Activated CD4-positive, alpha-beta T cell treated with anti-CD3 and anti-CD28 coated beads, Interleukin-2, amount 10 ng/mL, durations not matched to agents 7 days and 5 days (primary cell): ENCODE results near the gene USP26. TPM values are rescaled to one million over a fixed set of nuclear protein-coding genes. Genes with fewer than 3 reads are reported as not detected.
"Not testable (repeated sequence)": the region's sequence is repeated elsewhere in the genome, so short reads cannot be mapped to it uniquely, and the experiment has no call there.

Source experiments
- CTCF ChIA-PET: fragments of 350-600 bp; sonication (Branson Sonifier 250); formaldehyde crosslinking; loops from one replicate; lab custom pipeline; 2021; ENCODE audit warnings: antibody characterized with exemption; lab: Charles Lee
- POLR2A ChIA-PET: fragments of 350-600 bp; sonication (Branson Sonifier 250); formaldehyde crosslinking; loops from one replicate; lab custom pipeline; 2021; ENCODE audit warnings: antibody characterized with exemption; lab: Charles Lee
- DNase-seq: peaks from one replicate; pipeline ENCODE4 v3.0.0-alpha.2; 2020
- H3K27ac Mint-ChIP-seq: one replicate; pipeline ENCODE4 v1.8.0; 2021; ENCODE audit warnings: mild to moderate bottlenecking, moderate library complexity, mixed read lengths
- H3K27me3 Mint-ChIP-seq: one replicate; pipeline ENCODE4 v1.8.0; 2021; ENCODE audit warnings: mixed read lengths
- H3K36me3 Mint-ChIP-seq: one replicate; pipeline ENCODE4 v1.8.0; 2021; ENCODE audit warnings: low read depth, mixed read lengths
- H3K4me1 Mint-ChIP-seq: one replicate; pipeline ENCODE4 v1.8.0; 2021; ENCODE audit warnings: mixed read lengths
- H3K4me3 Mint-ChIP-seq: one replicate; pipeline ENCODE4 v1.8.0; 2021; ENCODE audit warnings: mild to moderate bottlenecking, moderate library complexity, mixed read lengths
- H3K9me3 Mint-ChIP-seq: one replicate; pipeline ENCODE4 v1.8.0; 2021; ENCODE audit warnings: mixed read lengths
- total RNA-seq, 2 experiments: library from RNA; stranded (reverse); gene quantifications; one replicate each; pipeline ENCODE4 v1.2.3, GENCODE V29; 2021

USP26 gene
- total RNA-seq, 2 experiments from 2014 or later = not detected

- no peak overlapping the region for H3K27ac Mint-ChIP-seq
- POLR2A ChIA-PET = no interaction called here
- no peaks in the 10 kb centered on the region for H3K9me3 Mint-ChIP-seq
- no peaks in the 10 kb centered on the region for H3K36me3 Mint-ChIP-seq
- no peaks in the 10 kb centered on the region for H3K27me3 Mint-ChIP-seq
- H3K4me3 Mint-ChIP-seq = no peak overlapping the region
- no peak for DNase-seq
- H3K4me1 Mint-ChIP-seq = no peaks in the 10 kb centered on the region
- CTCF ChIA-PET = no interaction called here
These were observed 40.6 kb downstream of the USP26 start for GRCh38 chrX:133056341-133056740.

GRCh38 chrX:133054761-133055405 is 42.0 kb downstream of the USP26 start:
- no peak overlapping the region for H3K27ac Mint-ChIP-seq
- H3K4me1 Mint-ChIP-seq = no peaks in the 10 kb centered on the region
- H3K36me3 Mint-ChIP-seq = no peaks in the 10 kb centered on the region
- no peak overlapping the region for H3K4me3 Mint-ChIP-seq
- CTCF ChIA-PET = interaction anchor here (1.4 kb wide), 1 partner anchor 8 kb away, joined by 5 read pairs; no protein-coding TSS in a partner anchor
- DNase-seq = no peak
- no peaks in the 10 kb centered on the region for H3K9me3 Mint-ChIP-seq
- POLR2A ChIA-PET = no interaction called here
- H3K27me3 Mint-ChIP-seq = no peaks in the 10 kb centered on the region

GRCh38 chrX:133053861-133054598 is 42.9 kb downstream of the USP26 start:
- CTCF ChIA-PET = interaction anchor here (1.4 kb wide), 1 partner anchor 7 kb away, joined by 5 read pairs; no protein-coding TSS in a partner anchor
- Mint-ChIP-seq H3K27ac (no peak overlapping the region), H3K36me3 (no peaks in the 10 kb centered on the region)

DNA sequence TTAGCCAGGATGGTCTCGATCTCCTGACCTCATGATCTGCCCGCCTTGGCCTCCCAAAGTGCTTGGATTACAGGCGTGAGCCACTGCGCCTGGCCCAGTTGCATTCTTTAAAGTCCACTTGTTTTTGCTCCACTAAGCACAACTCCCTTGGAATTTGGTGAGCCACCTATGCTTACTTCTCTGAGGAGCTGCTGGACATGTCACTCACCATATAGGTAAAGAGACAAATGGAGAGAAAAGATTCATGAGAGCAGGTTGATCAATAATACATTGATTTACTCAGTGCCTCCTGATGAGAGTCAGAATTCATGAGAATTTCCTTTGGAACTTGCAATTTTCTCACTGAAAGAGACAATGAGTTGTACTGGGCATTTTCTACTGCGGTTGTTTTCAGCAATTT is 48.2 kb downstream of the USP26 start:
- Mint-ChIP-seq H3K27ac (no peak overlapping the region), H3K9me3 (no peaks in the 10 kb centered on the region), H3K36me3 (no peaks in the 10 kb centered on the region), H3K27me3 (no peaks in the 10 kb centered on the region), H3K4me3 (no peak overlapping the region), H3K4me1 (no peaks in the 10 kb centered on the region)
- no peak for DNase-seq
- ChIA-PET CTCF (no interaction called here), POLR2A (no interaction called here)

More at GRCh38 chrX:133053861-133054598, 42.9 kb downstream of the USP26 start:
- POLR2A ChIA-PET = no interaction called here
- H3K9me3 Mint-ChIP-seq = no peaks in the 10 kb centered on the region
- no peaks in the 10 kb centered on the region for H3K27me3 Mint-ChIP-seq
- no peaks in the 10 kb centered on the region for H3K4me1 Mint-ChIP-seq
- no peak overlapping the region for H3K4me3 Mint-ChIP-seq
- no peak for DNase-seq

DNA sequence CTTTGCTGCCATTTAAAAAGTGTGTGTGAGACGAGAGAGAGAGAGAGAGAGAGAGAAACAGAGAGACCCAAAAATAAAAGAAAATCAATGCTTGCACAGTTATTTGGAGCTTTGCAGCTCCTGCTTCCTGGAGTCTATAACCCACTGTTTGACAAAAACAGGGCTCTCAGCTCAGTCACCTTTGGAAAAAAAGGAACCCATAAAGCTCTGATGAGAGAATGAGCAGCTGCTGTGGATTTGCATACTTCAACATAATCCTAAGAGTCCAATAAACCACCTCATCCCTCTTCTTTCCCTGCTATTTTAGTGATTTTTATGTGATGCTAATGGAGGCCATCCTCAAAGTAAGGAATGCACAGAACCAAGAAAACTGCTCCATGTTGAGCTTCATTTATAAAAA is 50.3 kb downstream of the USP26 start:
- H3K4me1 Mint-ChIP-seq = no peaks in the 10 kb centered on the region
- no peak for DNase-seq
- POLR2A ChIA-PET = no interaction called here
- CTCF ChIA-PET = interaction anchor here (1.3 kb wide), 1 partner anchor 8 kb away, joined by 5 read pairs; no protein-coding TSS in a partner anchor
- H3K27ac Mint-ChIP-seq = no peak overlapping the region
- H3K4me3 Mint-ChIP-seq = no peak overlapping the region
- H3K27me3 Mint-ChIP-seq = no peaks in the 10 kb centered on the region
- no peaks in the 10 kb centered on the region for H3K36me3 Mint-ChIP-seq
- H3K9me3 Mint-ChIP-seq = no peaks in the 10 kb centered on the region

GRCh38 chrX:133045986-133046385 is 50.9 kb downstream of the USP26 start:
- Mint-ChIP-seq H3K27me3 (no peaks in the 10 kb centered on the region), H3K4me1 (no peaks in the 10 kb centered on the region), H3K4me3 (no peak overlapping the region), H3K9me3 (no peaks in the 10 kb centered on the region), H3K27ac (no peak overlapping the region), H3K36me3 (no peaks in the 10 kb centered on the region)
- ChIA-PET CTCF (interaction anchor here (1.3 kb wide), 1 partner anchor 9 kb away, joined by 5 read pairs; no protein-coding TSS in a partner anchor), POLR2A (no interaction called here)
- DNase-seq = no peak

- H3K27ac Mint-ChIP-seq = not testable (repeated sequence)
These were observed 52.6 kb downstream of the USP26 start for GRCh38 chrX:133044145-133044786.

DNA sequence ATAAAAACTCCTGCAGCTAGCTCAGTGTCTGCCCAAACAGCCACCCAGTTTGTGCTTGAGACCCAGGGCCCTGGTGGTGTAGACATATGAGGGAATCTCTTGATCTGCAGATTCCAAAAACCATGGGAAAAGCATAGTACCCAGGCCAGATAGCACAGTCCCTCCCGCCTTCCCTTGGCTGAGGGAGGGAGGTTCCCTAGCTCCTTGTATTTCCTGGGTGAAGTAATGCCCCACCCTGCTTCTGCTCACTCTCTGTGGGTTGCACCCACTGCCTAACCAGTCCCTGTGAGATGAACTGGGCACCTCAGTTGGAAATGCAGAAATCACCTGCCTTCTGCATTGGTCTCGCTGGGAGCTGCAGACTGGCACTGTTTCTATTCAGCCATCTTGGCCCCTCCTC is 54.6 kb downstream of the USP26 start:
- Mint-ChIP-seq H3K4me3 (no peak overlapping the region), H3K9me3 (no peaks in the 10 kb centered on the region), H3K27ac (no peak overlapping the region), H3K4me1 (no peaks in the 10 kb centered on the region), H3K36me3 (no peaks in the 10 kb centered on the region), H3K27me3 (no peaks in the 10 kb centered on the region)
- no peak for DNase-seq
- POLR2A ChIA-PET = no interaction called here
- CTCF ChIA-PET = no interaction called here

More at GRCh38 chrX:133044145-133044786, 52.6 kb downstream of the USP26 start:
- DNase-seq, H3K9me3 Mint-ChIP-seq, H3K36me3 Mint-ChIP-seq, H3K4me1 Mint-ChIP-seq, H3K27me3 Mint-ChIP-seq, H3K4me3 Mint-ChIP-seq, POLR2A ChIA-PET: not testable (repeated sequence)
- CTCF ChIA-PET = interaction anchor here (1.0 kb wide), 1 partner anchor 1281 kb away, joined by 4 read pairs; no protein-coding TSS in a partner anchor

DNA sequence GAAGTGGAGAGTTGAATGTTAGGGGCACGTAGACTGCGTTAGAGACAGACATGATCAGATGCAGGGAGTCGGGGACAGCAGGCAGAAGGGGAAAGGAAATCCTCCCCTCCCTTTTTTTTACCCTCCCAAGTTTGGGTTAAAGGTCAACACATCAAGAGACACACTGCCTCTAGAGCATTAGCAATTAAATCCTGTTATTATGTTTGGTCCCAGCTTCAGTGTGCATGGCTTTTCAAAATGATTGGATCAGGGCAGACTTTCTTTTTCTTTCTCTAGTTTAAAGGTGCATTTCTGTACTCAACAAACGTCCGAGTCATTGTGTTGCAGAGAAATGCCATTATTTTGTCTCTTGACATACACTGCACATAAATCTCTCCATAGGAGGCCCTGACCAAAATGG is 63.9 kb downstream of the USP26 start:
- CTCF ChIA-PET = no interaction called here
- no peaks in the 10 kb centered on the region for H3K4me1 Mint-ChIP-seq

GRCh38 chrX:133018229-133018628 is 78.7 kb downstream of the USP26 start:
- no peaks in the 10 kb centered on the region for H3K9me3 Mint-ChIP-seq
- no peak for DNase-seq
- H3K36me3 Mint-ChIP-seq = no peaks in the 10 kb centered on the region
- ChIA-PET CTCF (no interaction called here), POLR2A (no interaction called here)
- no peak overlapping the region for H3K27ac Mint-ChIP-seq
- H3K4me3 Mint-ChIP-seq = no peak overlapping the region
- no peaks in the 10 kb centered on the region for H3K27me3 Mint-ChIP-seq
- no peaks in the 10 kb centered on the region for H3K4me1 Mint-ChIP-seq

More for the DNA sequence above, 63.9 kb downstream of the USP26 start:
- no peaks in the 10 kb centered on the region for H3K36me3 Mint-ChIP-seq
- DNase-seq = no peak
- POLR2A ChIA-PET = no interaction called here
- H3K9me3 Mint-ChIP-seq = no peaks in the 10 kb centered on the region
- H3K27ac Mint-ChIP-seq = no peak overlapping the region
- no peak overlapping the region for H3K4me3 Mint-ChIP-seq
- H3K27me3 Mint-ChIP-seq = no peaks in the 10 kb centered on the region

GRCh38 chrX:133007458-133007857 is 89.5 kb downstream of the USP26 start:
- no peaks in the 10 kb centered on the region for H3K9me3 Mint-ChIP-seq
- no peak overlapping the region for H3K27ac Mint-ChIP-seq
- DNase-seq = no peak
- no peaks in the 10 kb centered on the region for H3K27me3 Mint-ChIP-seq
- POLR2A ChIA-PET = no interaction called here
- no peak overlapping the region for H3K4me3 Mint-ChIP-seq
- no peaks in the 10 kb centered on the region for H3K36me3 Mint-ChIP-seq
- CTCF ChIA-PET = interaction anchor here (1.1 kb wide), 1 partner anchor 333 kb away, joined by 4 read pairs; no protein-coding TSS in a partner anchor
- H3K4me1 Mint-ChIP-seq = no peaks in the 10 kb centered on the region

DNA sequence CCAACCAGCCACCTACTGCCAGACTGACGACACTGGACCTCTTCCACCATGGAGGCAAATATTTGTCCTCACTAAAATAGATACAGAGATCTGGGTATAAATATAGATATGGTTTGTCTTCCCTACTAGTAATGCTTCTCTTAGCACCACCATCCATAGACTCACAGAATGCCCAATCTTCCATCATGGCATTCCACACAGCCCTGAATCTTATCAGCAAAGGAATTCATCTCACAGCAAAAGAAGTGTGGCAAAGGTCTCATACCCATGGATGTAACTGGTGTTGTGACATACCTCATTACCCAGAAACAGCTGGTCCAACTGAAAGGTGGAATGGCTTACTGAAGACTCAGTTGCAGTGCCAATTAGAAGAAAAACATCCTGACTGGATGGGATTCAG is 91.3 kb downstream of the USP26 start:
- Mint-ChIP-seq H3K9me3 (no peaks in the 10 kb centered on the region), H3K36me3 (no peaks in the 10 kb centered on the region), H3K4me1 (no peaks in the 10 kb centered on the region), H3K4me3 (no peak overlapping the region), H3K27ac (no peak overlapping the region), H3K27me3 (no peaks in the 10 kb centered on the region)
- no peak for DNase-seq
- ChIA-PET POLR2A (no interaction called here), CTCF (no interaction called here)

- POLR2A ChIA-PET = interaction anchor here (0.7 kb wide), 1 partner anchor 651 kb away, joined by 3 read pairs; no protein-coding TSS in a partner anchor
- Mint-ChIP-seq H3K4me3 (no peak overlapping the region), H3K9me3 (no peaks in the 10 kb centered on the region), H3K27me3 (no peaks in the 10 kb centered on the region), H3K4me1 (no peaks in the 10 kb centered on the region), H3K27ac (no peak overlapping the region), H3K36me3 (no peaks in the 10 kb centered on the region)
- DNase-seq = no peak
- CTCF ChIA-PET = no interaction called here
These were observed 91.9 kb downstream of the USP26 start for GRCh38 chrX:133005042-133005441.
